H9 (cell line): ENCODE data around the gene SRSF6. TPM values are rescaled to one million over a fixed set of nuclear protein-coding genes. Genes with fewer than 3 reads are reported as not detected.

ENCODE experiments used
- DNase-seq: peaks from one replicate; pipeline ENCODE4 v3.0.0-alpha.2; 2017
- H2AFZ ChIP-seq: one replicate; pipeline ENCODE4 v1.6.1; 2013; ENCODE audit warnings: mild to moderate bottlenecking, low read length, control low read depth, moderate library complexity
- H2AK5ac ChIP-seq: 2 replicates; pipeline ENCODE4 v1.6.1; 2013; ENCODE audit warnings: low read length, control low read depth, mixed read lengths; ENCODE audit not compliant: insufficient read length
- H2BK120ac ChIP-seq: one replicate; pipeline ENCODE4 v1.6.1; 2013; ENCODE audit warnings: low read depth, mild to moderate bottlenecking, low read length, control low read depth, inconsistent platforms; ENCODE audit not compliant: poor library complexity, severe bottlenecking
- H2BK12ac ChIP-seq: 2 replicates; pipeline ENCODE4 v1.6.1; 2013; ENCODE audit warnings: low read length, control low read depth, mixed read lengths, low read depth; ENCODE audit not compliant: insufficient read length
- H2BK15ac ChIP-seq: 2 replicates; pipeline ENCODE4 v1.6.1; 2013; ENCODE audit warnings: low read depth, low read length, control low read depth
- H2BK20ac ChIP-seq: one replicate; pipeline ENCODE4 v1.6.1; 2013; ENCODE audit warnings: low read depth, mild to moderate bottlenecking, low read length, control low read depth, inconsistent platforms; ENCODE audit not compliant: poor library complexity, severe bottlenecking
- H2BK5ac ChIP-seq: 2 replicates; pipeline ENCODE4 v1.6.1; 2013; ENCODE audit warnings: low read length, control low read depth, mixed read lengths; ENCODE audit not compliant: insufficient read length
- H3K14ac ChIP-seq: 2 replicates; pipeline ENCODE4 v1.6.1; 2013; ENCODE audit warnings: low read length, control low read depth; ENCODE audit not compliant: insufficient read depth
- H3K18ac ChIP-seq: 2 replicates; pipeline ENCODE4 v1.6.1; 2013; ENCODE audit warnings: low read depth, mild to moderate bottlenecking, mixed read lengths, low read length, control low read depth; ENCODE audit not compliant: insufficient read length
- H3K23ac ChIP-seq: 2 replicates; pipeline ENCODE4 v1.6.1; 2013; ENCODE audit warnings: low read length, control low read depth, mixed read lengths, low read depth; ENCODE audit not compliant: insufficient read length
- H3K23me2 ChIP-seq: 2 replicates; pipeline ENCODE4 v1.6.1; 2013; ENCODE audit warnings: low read depth, mild to moderate bottlenecking, mixed read lengths, low read length, control low read depth; ENCODE audit not compliant: insufficient read length, poor library complexity, severe bottlenecking
- H3K27ac ChIP-seq: 2 replicates; pipeline ENCODE4 v1.5.1; 2013; ENCODE audit warnings: low read length, control low read depth, mixed read lengths, low read depth; ENCODE audit not compliant: insufficient read length
- H3K27me3 ChIP-seq: 2 replicates; pipeline ENCODE4 v1.6.1; 2013; ENCODE audit warnings: low read length, control low read depth, inconsistent platforms; ENCODE audit not compliant: insufficient read depth
- H3K4ac ChIP-seq: 2 replicates; pipeline ENCODE4 v1.6.1; 2013; ENCODE audit warnings: low read depth, mild to moderate bottlenecking, control low read depth, inconsistent platforms, low read length, moderate library complexity
- H3K4me1 ChIP-seq: 2 replicates; pipeline ENCODE4 v1.6.1; 2013; ENCODE audit warnings: low read length, control low read depth, inconsistent platforms; ENCODE audit not compliant: insufficient read depth
- H3K4me2 ChIP-seq: 2 replicates; pipeline ENCODE4 v1.6.1; 2013; ENCODE audit warnings: low read length, control low read depth, mixed read lengths; ENCODE audit not compliant: insufficient read length, insufficient read depth
- H3K56ac ChIP-seq: 2 replicates; pipeline ENCODE4 v1.6.1; 2013; ENCODE audit warnings: low read depth, mild to moderate bottlenecking, mixed read lengths, low read length, control low read depth; ENCODE audit not compliant: insufficient read length
- H3K79me1 ChIP-seq: 2 replicates; pipeline ENCODE4 v1.6.1; 2013; ENCODE audit warnings: low read depth, mild to moderate bottlenecking, moderate library complexity, low read length, control low read depth, inconsistent platforms; ENCODE audit not compliant: insufficient read depth, poor library complexity, severe bottlenecking
- H3K79me2 ChIP-seq: 2 replicates; pipeline ENCODE4 v1.6.1; 2013; ENCODE audit warnings: low read length, control low read depth, inconsistent platforms; ENCODE audit not compliant: insufficient read depth
- H3K9ac ChIP-seq: 2 replicates; pipeline ENCODE4 v1.6.1; 2013; ENCODE audit warnings: low read length, control low read depth, mixed read lengths; ENCODE audit not compliant: insufficient read length; ENCODE audit errors: extremely low read depth
- H3K9me3 ChIP-seq: one replicate; pipeline ENCODE4 v1.6.1; 2013; ENCODE audit warnings: low read depth, low read length, inconsistent platforms; ENCODE audit not compliant: control insufficient read depth
- H3T11ph ChIP-seq: one replicate; pipeline ENCODE4 v1.6.1; 2013; ENCODE audit warnings: mild to moderate bottlenecking, low read length, control low read depth, inconsistent platforms
- H4K20me1 ChIP-seq: one replicate; pipeline ENCODE4 v1.6.1; 2013; ENCODE audit not compliant: control insufficient read depth, insufficient read length, insufficient read depth
- H4K5ac ChIP-seq: 2 replicates; pipeline ENCODE4 v1.6.1; 2013; ENCODE audit warnings: low read depth, mild to moderate bottlenecking, mixed read lengths, low read length, control low read depth; ENCODE audit not compliant: insufficient read length
- H4K8ac ChIP-seq: replicated peaks from 2 replicates; pipeline ENCODE4 v1.6.1; 2013; ENCODE audit warnings: low read length, control low read depth, mixed read lengths, low read depth; ENCODE audit not compliant: insufficient read length
- H4K91ac ChIP-seq: 2 replicates; pipeline ENCODE4 v1.6.1; 2013; ENCODE audit warnings: low read depth, mild to moderate bottlenecking, moderate library complexity, mixed read lengths, low read length, control low read depth; ENCODE audit not compliant: insufficient read length
- H3K27ac Mint-ChIP-seq, 3 experiments: 2 replicates in 2 of 3; 3 replicates in 1 of 3; pipeline ENCODE4 v1.8.0; 2020 to 2021; ENCODE audit warnings: mixed read lengths in 3 of 3, mild to moderate bottlenecking in 1 of 3, moderate library complexity in 1 of 3
- H3K27me3 Mint-ChIP-seq: 2 replicates; pipeline ENCODE4 v1.8.0; 2021; ENCODE audit warnings: low read depth, mild to moderate bottlenecking, moderate library complexity, mixed read lengths
- H3K36me3 Mint-ChIP-seq, 3 experiments: 2 replicates in 2 of 3; 3 replicates in 1 of 3; pipeline ENCODE4 v1.8.0; 2020 to 2021; ENCODE audit warnings: low read depth in 3 of 3, mixed read lengths in 3 of 3; ENCODE audit not compliant: insufficient read depth in 1 of 3
- H3K4me1 Mint-ChIP-seq, 2 experiments: 2 replicates each; pipeline ENCODE4 v1.8.0; 2020; ENCODE audit warnings: mixed read lengths in 2 of 2
- H3K4me3 Mint-ChIP-seq, 2 experiments: 2 replicates in 1 of 2; 3 replicates in 1 of 2; pipeline ENCODE4 v1.8.0; 2020 to 2021; ENCODE audit warnings: mild to moderate bottlenecking in 2 of 2, mixed read lengths in 2 of 2, moderate library complexity in 1 of 2
- H3K9me3 Mint-ChIP-seq, 2 experiments: 2 replicates in 1 of 2; 3 replicates in 1 of 2; pipeline ENCODE4 v1.8.0; 2020; ENCODE audit warnings: mild to moderate bottlenecking in 2 of 2, mixed read lengths in 2 of 2, moderate library complexity in 1 of 2
- CTCF ChIP-seq: fragments of 200-600 bp; sonication (generic); conservative IDR thresholded peaks from 3 replicates; pipeline ENCODE4 v1.8.0; 2021; ENCODE audit warnings: antibody characterized with exemption, mild to moderate bottlenecking
- WGBS: extraction: QIAGEN DNeasy Blood & Tissue Kit; methylation state at CpG from one replicate; pipeline ENCODE4 v1.1.7; 2013; ENCODE audit warnings: missing lambda C conversion rate, low lambda C conversion rate, mixed read lengths; ENCODE audit not compliant: insufficient read length; ENCODE audit errors: extremely low coverage; 5-methylcytosine and 5-hydroxymethylcytosine counted together
- total RNA-seq: library from RNA; stranded (reverse); gene quantifications from 2 replicates; pipeline ENCODE4 v1.2.1, GENCODE V29; 2021

The SRSF6 gene
- total RNA-seq, 1 experiment from 2014 or later = 336 TPM

- H3K9me3 ChIP-seq = no peaks in the 10 kb centered on the region
- H3K4me2 ChIP-seq = no peak overlapping the region
- Mint-ChIP-seq H3K27me3 (no peaks in the 10 kb centered on the region), H3K9me3 (no peaks in the 10 kb centered on the region), H3K4me1 (peaks cover 6 to 13% of the 10 kb centered on the region in 2 experiments), H3K36me3 (peaks cover 45 to 79% (median 68%) of the 10 kb centered on the region in 3 experiments), H3K4me3 (no peak overlapping the region), H3K27ac (no peak overlapping the region)
- H3K56ac ChIP-seq = no peak overlapping the region
- no peak overlapping the region for H3K27ac ChIP-seq
- no peak overlapping the region for H3K23ac ChIP-seq
- H2AK5ac ChIP-seq = no peak overlapping the region
- no peak overlapping the region for H2BK12ac ChIP-seq
- no peak overlapping the region for H2BK120ac ChIP-seq
- H2BK20ac ChIP-seq = no peak overlapping the region
- H4K8ac ChIP-seq = no peak overlapping the region
- no peak overlapping the region for H3K4ac ChIP-seq
- no peaks in the 10 kb centered on the region for H3K23me2 ChIP-seq
- no peaks in the 10 kb centered on the region for H3K4me1 ChIP-seq
- no peak overlapping the region for H3K14ac ChIP-seq
- H4K20me1 ChIP-seq = no peaks in the 10 kb centered on the region
- no peak for TF ChIP-seq CTCF
- no peak overlapping the region for H4K91ac ChIP-seq
- H3K79me1 ChIP-seq = no peaks in the 10 kb centered on the region
- H2AFZ ChIP-seq = no peak overlapping the region
- H3K27me3 ChIP-seq = no peaks in the 10 kb centered on the region
- H4K5ac ChIP-seq = no peak overlapping the region
- no peak overlapping the region for H2BK5ac ChIP-seq
- H3K9ac ChIP-seq = no peak overlapping the region
- DNase-seq = no peak
- no peaks in the 10 kb centered on the region for H3K79me2 ChIP-seq
- H2BK15ac ChIP-seq = no peak overlapping the region
- whole genome bisulfite sequencing = no CpG with 5 or more reads among the region's 9 CpGs
- no peak overlapping the region for H3T11ph ChIP-seq
- H3K18ac ChIP-seq = no peak overlapping the region
Measured at GRCh38 chr20:43464219-43464790, 6.6 kb downstream of the SRSF6 start.
